SK-N-SH (cell line): ENCODE results near the gene CLRN2. TPM values are rescaled to one million over a fixed set of nuclear protein-coding genes. Genes with fewer than 3 reads are reported as not detected.

Experiments used
- CTCF ChIA-PET: fragments of 300-600, 350-600 bp; formaldehyde crosslinking; extraction: SDS; loops from one replicate; lab custom pipeline; 2021; lab: Yijun Ruan, JAX
- POLR2A ChIA-PET: fragments of 350-600 bp; sonication (Branson Sonifier 250); formaldehyde crosslinking; extraction: SDS; loops from one replicate; lab custom pipeline; 2020; ENCODE audit warnings: antibody characterized with exemption, inconsistent platforms; lab: Yijun Ruan, JAX
- DNase-seq: peaks from one replicate; pipeline ENCODE4 v3.0.0; 2012
- H2AFZ ChIP-seq: fragments of 200-600 bp; sonication (generic); 2 replicates; pipeline ENCODE4 v1.8.1; 2016; ENCODE audit warnings: antibody characterized with exemption, mild to moderate bottlenecking, low read depth
- H3F3A ChIP-seq: fragments of 200-600 bp; sonication (generic); replicated peaks from 2 replicates; pipeline ENCODE3; 2016; ENCODE audit warnings: antibody characterized with exemption, mild to moderate bottlenecking; ENCODE audit not compliant: insufficient read depth
- H3K27ac ChIP-seq, 2 experiments: fragments of 200-500 bp in 1 of 2; fragments of 200-600 bp in 1 of 2; sonication (Bioruptor generic) in 1 of 2; sonication (generic), shearing (Covaris generic) in 1 of 2; 2 replicates each; pipeline versions ENCODE4 v1.5.1 to v1.6.1; 2014 to 2016; ENCODE audit warnings: low read depth in 2 of 2, inconsistent platforms in 1 of 2, low read length in 1 of 2, mild to moderate bottlenecking in 1 of 2, mixed read lengths in 1 of 2
- H3K27me3 ChIP-seq: fragments of 200-600 bp; sonication (generic), shearing (Covaris generic); 2 replicates; pipeline ENCODE4 v1.6.1; 2016; ENCODE audit warnings: mixed run types; ENCODE audit not compliant: insufficient read depth
- H3K36me3 ChIP-seq, 2 experiments: fragments of 200-500 bp in 1 of 2; fragments of 200-600 bp in 1 of 2; sonication (Bioruptor generic) in 1 of 2; sonication (generic) in 1 of 2; replicated peaks in 1 of 2; 2 replicates each; pipeline versions ENCODE3 to v1.5.1; 2014 to 2016; ENCODE audit warnings: low read length in 1 of 2, mild to moderate bottlenecking in 1 of 2; ENCODE audit not compliant: insufficient read depth in 2 of 2, control insufficient read depth in 1 of 2
- H3K4me1 ChIP-seq, 2 experiments: fragments of 200-500 bp in 1 of 2; fragments of 200-600 bp in 1 of 2; sonication (Bioruptor generic) in 1 of 2; sonication (generic), shearing (Covaris generic) in 1 of 2; 2 replicates each; pipeline versions ENCODE4 v1.5.1 to v1.6.1; 2014 to 2016; ENCODE audit warnings: low read depth in 1 of 2, low read length in 1 of 2, mixed run types in 1 of 2; ENCODE audit not compliant: insufficient read depth in 2 of 2, control insufficient read depth in 1 of 2
- H3K4me2 ChIP-seq: fragments of 200-600 bp; sonication (generic), shearing (Covaris generic); 2 replicates; pipeline ENCODE4 v1.6.1; 2017; ENCODE audit warnings: mixed run types
- H3K4me3 ChIP-seq, 2 experiments: fragments of 200-500 bp in 1 of 2; fragments of 200-600 bp in 1 of 2; sonication (Bioruptor generic) in 1 of 2; sonication (generic), shearing (Covaris generic) in 1 of 2; 2 replicates each; pipeline versions ENCODE4 v1.5.1 to v1.8.1; 2014 to 2016; ENCODE audit warnings: low read depth in 2 of 2, inconsistent platforms in 1 of 2, low read length in 1 of 2, mild to moderate bottlenecking in 1 of 2, mixed read lengths in 1 of 2, moderate library complexity in 1 of 2
- H3K79me2 ChIP-seq: fragments of 200-600 bp; sonication (generic); 2 replicates; pipeline ENCODE4 v1.8.1; 2017; ENCODE audit warnings: mild to moderate bottlenecking; ENCODE audit not compliant: insufficient read depth
- H3K9ac ChIP-seq: fragments of 200-600 bp; sonication (generic); 2 replicates; pipeline ENCODE4 v1.6.1; 2017; ENCODE audit warnings: mixed run types
- H3K9me2 ChIP-seq: fragments of 200-600 bp; sonication (generic); 2 replicates; pipeline ENCODE4 v1.6.1; 2017; ENCODE audit warnings: mixed run types
- H3K9me3 ChIP-seq: fragments of 200-600 bp; sonication (generic); 2 replicates; pipeline ENCODE4 v1.6.1; 2017; ENCODE audit warnings: mixed run types, mild to moderate bottlenecking, moderate library complexity
- H4K20me1 ChIP-seq: fragments of 200-600 bp; sonication (generic); 2 replicates; pipeline ENCODE4 v1.6.1; 2017; ENCODE audit warnings: mild to moderate bottlenecking, mixed run types; ENCODE audit not compliant: insufficient read depth
- CTCF ChIP-seq: fragments of 200-600 bp; sonication (generic); IDR thresholded peaks from 2 replicates; pipeline ENCODE4 v1.6.1; 2017; ENCODE audit warnings: antibody characterized with exemption, mild to moderate bottlenecking, moderate library complexity
- EZH2phosphoT487 ChIP-seq: fragments of 200-600 bp; sonication (generic); IDR thresholded peaks from 2 replicates; pipeline ENCODE4 v1.6.1; 2017; ENCODE audit warnings: low read depth, mixed run types, mild to moderate bottlenecking, antibody characterized with exemption, moderate library complexity, borderline replicate concordance
- FOSL2 ChIP-seq: IDR thresholded peaks from 2 replicates; pipeline ENCODE4 v1.4.0; 2012; ENCODE audit warnings: low read depth, mild to moderate bottlenecking, moderate library complexity, borderline replicate concordance
- FOXM1 ChIP-seq: IDR thresholded peaks from 2 replicates; pipeline ENCODE4 v1.4.0; 2012; ENCODE audit warnings: low read depth, mild to moderate bottlenecking
- IRF3 ChIP-seq: fragments of 150-350 bp; IDR thresholded peaks from 2 replicates; pipeline ENCODE4 v1.6.1; 2016; ENCODE audit warnings: mild to moderate bottlenecking, low read depth, low read length
- MAX ChIP-seq: IDR thresholded peaks from 2 replicates; pipeline ENCODE4 v1.4.0; 2012; ENCODE audit warnings: low read depth
- MXI1 ChIP-seq: IDR thresholded peaks from 2 replicates; pipeline ENCODE4 v1.6.1; 2012; ENCODE audit warnings: mild to moderate bottlenecking, low read depth, low read length, improper control_type of control experiment
- RCOR1 ChIP-seq: fragments of 150-350 bp; IDR thresholded peaks from 2 replicates; pipeline ENCODE4 v1.6.1; 2017; ENCODE audit warnings: antibody characterized with exemption, low read length
- WGBS: methylation state at CpG from one replicate; pipeline ENCODE4 v1.1.6; 2017; ENCODE audit warnings: low lambda C conversion rate; 5-methylcytosine and 5-hydroxymethylcytosine counted together
- polyA plus RNA-seq, 3 experiments: library from polyadenylated mRNA; depleted of rRNA; stranded (reverse); fragments of >200 nt; gene quantifications; 2 replicates each; pipeline ENCODE4 v1.2.3, GENCODE V29; 2012
- TF ChIP-seq, protein P1 (sequence below): IDR thresholded peaks from 2 replicates; pipeline ENCODE4 v1.4.0; 2012; ENCODE audit warnings: low read depth, borderline replicate concordance
- TF ChIP-seq, protein P2 (sequence below): IDR thresholded peaks from 2 replicates; pipeline ENCODE4 v1.4.0; 2012; ENCODE audit warnings: low read depth, borderline replicate concordance

CLRN2 gene
- polyA plus RNA-seq, 1 of the 3 experiments (the other 2 are of a cell fraction): not detected

GRCh38 chr4:17494258-17495190, 20.4 kb upstream of the CLRN2 start (continued):
- TF ChIP-seq, protein P1, sequence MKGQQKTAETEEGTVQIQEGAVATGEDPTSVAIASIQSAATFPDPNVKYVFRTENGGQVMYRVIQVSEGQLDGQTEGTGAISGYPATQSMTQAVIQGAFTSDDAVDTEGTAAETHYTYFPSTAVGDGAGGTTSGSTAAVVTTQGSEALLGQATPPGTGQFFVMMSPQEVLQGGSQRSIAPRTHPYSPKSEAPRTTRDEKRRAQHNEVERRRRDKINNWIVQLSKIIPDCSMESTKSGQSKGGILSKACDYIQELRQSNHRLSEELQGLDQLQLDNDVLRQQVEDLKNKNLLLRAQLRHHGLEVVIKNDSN: peak; percentile 67; the same call in 1 of the 2 replicates
- TF ChIP-seq CTCF (no peak), EZH2phosphoT487 (no peak), MXI1 (no peak), FOSL2 (peak; percentile 64), FOXM1 (no peak)
- TF ChIP-seq, protein P2, sequence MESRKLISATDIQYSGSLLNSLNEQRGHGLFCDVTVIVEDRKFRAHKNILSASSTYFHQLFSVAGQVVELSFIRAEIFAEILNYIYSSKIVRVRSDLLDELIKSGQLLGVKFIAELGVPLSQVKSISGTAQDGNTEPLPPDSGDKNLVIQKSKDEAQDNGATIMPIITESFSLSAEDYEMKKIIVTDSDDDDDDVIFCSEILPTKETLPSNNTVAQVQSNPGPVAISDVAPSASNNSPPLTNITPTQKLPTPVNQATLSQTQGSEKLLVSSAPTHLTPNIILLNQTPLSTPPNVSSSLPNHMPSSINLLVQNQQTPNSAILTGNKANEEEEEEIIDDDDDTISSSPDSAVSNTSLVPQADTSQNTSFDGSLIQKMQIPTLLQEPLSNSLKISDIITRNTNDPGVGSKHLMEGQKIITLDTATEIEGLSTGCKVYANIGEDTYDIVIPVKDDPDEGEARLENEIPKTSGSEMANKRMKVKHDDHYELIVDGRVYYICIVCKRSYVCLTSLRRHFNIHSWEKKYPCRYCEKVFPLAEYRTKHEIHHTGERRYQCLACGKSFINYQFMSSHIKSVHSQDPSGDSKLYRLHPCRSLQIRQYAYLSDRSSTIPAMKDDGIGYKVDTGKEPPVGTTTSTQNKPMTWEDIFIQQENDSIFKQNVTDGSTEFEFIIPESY: no peak
- TF ChIP-seq, all 33 proteins: peak for 4

DNA sequence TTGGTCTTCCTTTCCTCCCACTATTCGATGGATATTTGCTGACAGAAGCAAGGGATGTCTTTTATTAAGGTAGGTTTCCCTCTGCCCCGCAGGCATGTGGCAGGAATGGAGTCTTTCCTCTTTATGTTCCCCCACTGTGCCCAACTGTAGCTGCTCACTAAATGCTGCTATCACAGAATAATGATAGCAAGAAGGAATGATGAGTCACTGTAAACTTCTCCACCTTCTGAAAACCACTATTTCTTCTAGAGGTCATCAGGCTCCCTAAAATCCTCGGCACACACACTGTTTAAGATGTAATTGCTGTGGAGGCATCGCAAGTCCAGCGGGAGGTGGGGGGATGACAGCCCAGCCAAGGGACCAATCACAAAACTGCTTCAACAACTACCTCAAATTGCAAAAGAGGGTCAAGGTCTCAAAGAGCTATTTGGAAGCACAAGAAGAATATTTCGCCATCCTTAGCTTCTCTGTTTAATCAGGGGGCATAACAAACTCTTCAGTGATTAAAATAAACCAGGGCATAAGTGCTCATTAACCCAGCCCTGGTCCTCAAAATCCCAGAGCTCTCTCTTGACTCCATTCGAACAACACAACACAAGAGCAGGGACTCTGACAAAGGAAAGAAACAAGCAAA, 17.0 kb upstream of the CLRN2 start:
- no peak for DNase-seq
- Histone ChIP-seq H3F3A (no peaks in the 10 kb centered on the region), H3K4me3 (no peak overlapping the region), H3K36me3 (peaks cover 13 to 41% of the 10 kb centered on the region in 2 experiments), H2AFZ (no peak overlapping the region), H3K27me3 (no peaks in the 10 kb centered on the region), H3K27ac (no peak overlapping the region; a peak in 1 of 4 replicates), H3K79me2 (no peaks in the 10 kb centered on the region; the same call in 1 of the 2 replicates), H3K4me1 (peaks cover 0 to 24% of the 10 kb centered on the region in 2 experiments; a peak in 2 of 4 replicates), H4K20me1 (no peaks in the 10 kb centered on the region), H3K9ac (no peak overlapping the region), H3K9me3 (no peaks in the 10 kb centered on the region), H3K4me2 (no peak overlapping the region), H3K9me2 (no peaks in the 10 kb centered on the region)
- 94% methylated on average over 7 of the region's 7 CpGs for WGBS
- TF ChIP-seq FOXM1: no peak
- no peak for TF ChIP-seq RCOR1
- TF ChIP-seq MAX: no peak
- no peak for TF ChIP-seq IRF3
- POLR2A ChIA-PET: no interaction called here
- CTCF ChIA-PET: interaction anchor here (1.2 to 9.8 kb wide), 2 partner anchors 14 to 51 kb away, joined by 3 to 62 read pairs; partner anchors contain the start of gene QDPR
